Measurements from ENCODE around the gene CDC14A. TPM values are rescaled to one million over a fixed set of nuclear protein-coding genes. Genes with fewer than 3 reads are reported as not detected.
A peak's percentile ranks its signal among the peaks of the same experiment; 100 is the strongest.

CDC14A gene
- total and polyA plus RNA-seq, 12 donors, result 0.85 to 19.2 (median 4.1) TPM

DNA sequence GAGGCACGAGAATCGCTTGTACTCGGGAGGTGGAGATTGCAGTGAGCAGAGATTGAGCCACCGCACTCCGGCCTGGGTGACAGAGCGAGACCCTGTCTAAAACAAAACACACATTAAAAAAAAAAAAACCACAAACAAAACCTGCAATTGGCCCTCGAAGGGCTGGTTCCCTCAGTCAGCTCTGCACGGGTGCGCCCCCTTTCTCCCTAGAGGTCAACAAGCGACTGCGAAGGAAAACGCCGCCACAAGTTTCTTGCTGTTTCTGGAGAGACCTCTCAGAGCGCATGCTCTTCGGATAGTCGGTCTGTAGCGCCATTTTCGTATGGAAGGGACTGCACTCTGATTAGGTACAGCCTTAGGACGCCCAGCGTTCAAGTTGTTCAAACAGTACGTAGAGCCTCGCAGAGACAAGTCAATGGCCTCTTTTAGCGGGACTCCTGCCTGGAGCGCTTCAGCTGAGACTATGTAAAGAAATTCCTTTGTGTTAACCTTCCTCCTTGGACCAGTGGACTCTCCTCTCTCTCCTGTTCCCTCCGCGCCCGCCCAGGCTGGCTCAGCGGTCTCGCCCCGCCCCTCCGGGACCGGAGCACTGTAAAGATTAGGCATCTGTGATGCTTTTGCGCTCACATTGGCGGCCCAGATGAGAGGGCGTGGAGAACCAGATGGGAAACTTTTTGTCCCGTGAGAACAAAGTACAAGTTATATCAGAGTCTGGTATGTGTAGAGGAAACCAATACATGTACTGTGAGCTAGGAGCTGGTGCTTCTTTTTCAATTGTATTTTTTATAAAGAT is 1.0 kb upstream of the CDC14A start:
- intact Hi-C loops (cut with DNase I), result loop anchor here in 1 of 2 donors (10.0 kb wide), 1 partner anchor 104 kb away; no protein-coding TSS in a partner anchor
- peak overlapping the region; percentile 55 to 92 (median 71) for H3K27ac ChIP-seq
- WGBS, 4 donors, result 4 to 6% (median 5%) methylated on average over 33 to 36 of the region's 36 CpGs

DNA sequence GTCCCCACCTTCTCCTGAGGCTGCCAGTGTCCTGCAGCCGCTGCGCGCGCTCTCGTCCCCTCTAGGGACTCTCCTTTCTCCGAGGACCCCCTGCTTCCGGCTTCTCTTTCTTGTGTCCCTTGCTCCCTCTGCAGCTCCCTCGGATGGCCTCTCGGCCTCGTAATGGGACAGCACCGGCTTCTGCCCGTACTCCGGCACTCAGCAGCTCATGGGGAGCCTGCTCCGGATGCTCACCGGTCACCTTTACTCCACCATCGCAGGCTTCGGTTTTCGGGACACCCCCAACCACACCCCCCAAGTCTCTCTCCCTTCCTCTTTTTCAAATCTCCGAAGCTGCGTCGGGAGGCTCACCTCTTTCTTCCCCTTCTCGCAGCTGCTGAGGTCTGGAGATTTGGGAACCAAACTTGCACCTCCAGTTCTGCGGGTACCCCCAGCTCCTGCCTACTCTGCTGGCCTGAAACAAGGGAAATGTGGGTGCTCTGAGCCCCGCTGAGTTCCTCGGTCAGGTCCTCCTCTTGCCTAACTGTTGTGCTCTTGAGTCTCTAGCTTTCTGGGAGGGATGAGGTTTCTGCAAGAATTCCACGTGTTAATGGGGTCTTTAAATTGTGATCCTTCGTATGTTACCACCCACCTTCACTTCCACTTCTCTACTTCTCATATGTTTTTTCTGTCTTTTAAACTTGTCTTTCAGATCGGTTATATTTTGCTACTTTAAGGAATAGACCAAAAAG is 930 bp downstream of the CDC14A start:
- Histone ChIP-seq H3K27ac (peak overlapping the region in 3 of 5 donors; percentile 67 to 92 (median 89)), H3K9me3 (replicated peaks in 1 of 3) (no peaks in the 10 kb centered on the region), H3K27me3 (no peaks in the 10 kb centered on the region), H3K4me1 (replicated peaks in 1 of 2) (peaks cover 5 to 26% of the 10 kb centered on the region in 2 donors), H3K4me3 (peak overlapping the region; percentile 26 to 98 (median 70)), H3K36me3 (replicated peaks in 1 of 2) (no peaks in the 10 kb centered on the region)
- WGBS, 4 donors, result 2 to 5% (median 3%) methylated on average over 27 to 28 of the region's 28 CpGs
- intact Hi-C loops (cut with DNase I), result loop anchor here in 1 of 2 donors (10.0 kb wide), 1 partner anchor 102 kb away; no protein-coding TSS in a partner anchor
- TF ChIP-seq, protein P1, sequence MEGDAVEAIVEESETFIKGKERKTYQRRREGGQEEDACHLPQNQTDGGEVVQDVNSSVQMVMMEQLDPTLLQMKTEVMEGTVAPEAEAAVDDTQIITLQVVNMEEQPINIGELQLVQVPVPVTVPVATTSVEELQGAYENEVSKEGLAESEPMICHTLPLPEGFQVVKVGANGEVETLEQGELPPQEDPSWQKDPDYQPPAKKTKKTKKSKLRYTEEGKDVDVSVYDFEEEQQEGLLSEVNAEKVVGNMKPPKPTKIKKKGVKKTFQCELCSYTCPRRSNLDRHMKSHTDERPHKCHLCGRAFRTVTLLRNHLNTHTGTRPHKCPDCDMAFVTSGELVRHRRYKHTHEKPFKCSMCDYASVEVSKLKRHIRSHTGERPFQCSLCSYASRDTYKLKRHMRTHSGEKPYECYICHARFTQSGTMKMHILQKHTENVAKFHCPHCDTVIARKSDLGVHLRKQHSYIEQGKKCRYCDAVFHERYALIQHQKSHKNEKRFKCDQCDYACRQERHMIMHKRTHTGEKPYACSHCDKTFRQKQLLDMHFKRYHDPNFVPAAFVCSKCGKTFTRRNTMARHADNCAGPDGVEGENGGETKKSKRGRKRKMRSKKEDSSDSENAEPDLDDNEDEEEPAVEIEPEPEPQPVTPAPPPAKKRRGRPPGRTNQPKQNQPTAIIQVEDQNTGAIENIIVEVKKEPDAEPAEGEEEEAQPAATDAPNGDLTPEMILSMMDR (IDR thresholded peaks at IDR 0.05), result no peak
- TF ChIP-seq POLR2A (IDR thresholded peaks at IDR 0.05), result no peak
- DNase-seq, result peak in 5 of 7 donors; percentile 17 to 40 (median 38)

More for the DNA sequence above, 1.0 kb upstream of the CDC14A start:
- Histone ChIP-seq H3K36me3 (replicated peaks in 1 of 2) (no peaks in the 10 kb centered on the region), H3K9me3 (replicated peaks in 1 of 3) (no peaks in the 10 kb centered on the region), H3K4me3 (peak overlapping the region; percentile 33 to 98 (median 61)), H3K4me1 (replicated peaks in 1 of 2) (peaks cover 5 to 18% of the 10 kb centered on the region in 2 donors), H3K27me3 (no peaks in the 10 kb centered on the region)
- peak; percentile 82 to 91 (median 88) for DNase-seq
- TF ChIP-seq, protein P1 (IDR thresholded peaks at IDR 0.05), result peak in 3 of 6 experiments; percentile 14 to 44 (median 25)
- peak; percentile 17 to 62 for TF ChIP-seq POLR2A (IDR thresholded peaks at IDR 0.05)

DNA sequence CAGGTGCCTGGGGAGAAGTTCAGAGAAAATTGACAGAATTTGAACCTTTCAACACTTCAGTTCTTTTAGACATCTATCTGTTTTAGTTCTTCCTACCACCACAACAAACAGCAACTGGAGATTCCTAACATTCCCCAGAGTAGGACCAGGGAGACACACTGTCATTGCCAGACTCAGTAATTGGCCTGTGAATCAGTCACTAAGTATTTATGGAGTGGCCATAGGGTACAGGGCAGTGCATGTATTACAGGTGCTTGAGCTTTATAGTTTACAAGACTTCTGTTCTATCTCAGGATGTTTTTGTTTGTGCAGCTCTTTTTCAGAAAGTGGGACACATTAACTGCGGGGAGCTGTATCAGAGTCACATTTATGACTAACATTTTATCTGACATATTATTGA is 1.7 kb downstream of the CDC14A start:
- Histone ChIP-seq H3K9me3 (replicated peaks in 1 of 3) (no peaks in the 10 kb centered on the region), H3K4me1 (replicated peaks in 1 of 2) (peaks cover 5 to 26% of the 10 kb centered on the region in 2 donors), H3K27me3 (no peaks in the 10 kb centered on the region), H3K36me3 (replicated peaks in 1 of 2) (no peaks in the 10 kb centered on the region), H3K4me3 (peak overlapping the region in 1 of 4 donors; percentile 63), H3K27ac (no peak overlapping the region)
- WGBS, 4 donors, result 75 to 83% (median 82%) methylated on average over 1 of the region's 1 CpG
- TF ChIP-seq, protein P1 (IDR thresholded peaks at IDR 0.05), result no peak
- no peak for TF ChIP-seq POLR2A (IDR thresholded peaks at IDR 0.05)
- intact Hi-C loops (cut with DNase I), result loop anchor here in 1 of 2 donors (10.0 kb wide), 1 partner anchor 101 kb away; no protein-coding TSS in a partner anchor
- no peak for DNase-seq

DNA sequence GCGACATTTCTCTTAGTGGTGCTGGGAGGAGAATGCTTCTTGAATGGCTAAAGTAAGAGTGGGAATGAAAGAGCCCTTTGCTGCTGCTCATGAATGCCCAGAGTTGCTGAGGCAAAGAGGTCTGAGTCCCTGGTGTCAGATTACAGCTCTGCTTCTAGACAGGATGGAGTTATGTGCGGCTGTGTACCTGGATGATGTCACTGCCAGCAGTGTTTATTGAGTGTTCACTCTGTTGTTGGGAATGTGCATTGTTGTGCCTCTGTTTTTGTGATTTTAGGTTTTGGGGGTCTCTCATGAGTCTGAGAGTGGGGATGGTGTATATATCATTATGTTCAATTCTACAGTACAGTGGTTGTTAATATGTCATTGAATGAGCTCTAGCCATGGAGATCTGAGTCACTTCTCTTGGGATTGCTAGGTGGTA is 2.7 kb downstream of the CDC14A start:
- H3K36me3 ChIP-seq (replicated peaks in 1 of 2), result no peaks in the 10 kb centered on the region
- no peaks in the 10 kb centered on the region for H3K27me3 ChIP-seq
- H3K27ac ChIP-seq, result no peak overlapping the region
- H3K4me3 ChIP-seq, result no peak overlapping the region
- 74 to 96% (median 81%) methylated on average over 2 of the region's 2 CpGs for WGBS, 4 donors
- H3K4me1 ChIP-seq (replicated peaks in 1 of 2), result peaks cover 5 to 26% of the 10 kb centered on the region in 2 donors
- no peak for DNase-seq
- no peaks in the 10 kb centered on the region for H3K9me3 ChIP-seq (replicated peaks in 1 of 3)
- TF ChIP-seq, protein P1 (IDR thresholded peaks at IDR 0.05), result no peak
- no peak for TF ChIP-seq POLR2A (IDR thresholded peaks at IDR 0.05)
- intact Hi-C loops (cut with DNase I), result loop anchor here in 1 of 2 donors (10.0 kb wide), 1 partner anchor 100 kb away; no protein-coding TSS in a partner anchor

Measured in adrenal gland (tissue), 12 donors.